ENCODE data around the gene USP13. TPM values are rescaled to one million over a fixed set of nuclear protein-coding genes. Genes with fewer than 3 reads are reported as not detected.
A peak's percentile ranks its signal among the peaks of the same experiment; 100 is the strongest.

USP13 gene
- total and polyA plus RNA-seq, 2 of the 13 experiments (the other 11 are each of a cell fraction or from before 2014, with no cell fraction given) = 15.9 to 36.7 TPM

DNA sequence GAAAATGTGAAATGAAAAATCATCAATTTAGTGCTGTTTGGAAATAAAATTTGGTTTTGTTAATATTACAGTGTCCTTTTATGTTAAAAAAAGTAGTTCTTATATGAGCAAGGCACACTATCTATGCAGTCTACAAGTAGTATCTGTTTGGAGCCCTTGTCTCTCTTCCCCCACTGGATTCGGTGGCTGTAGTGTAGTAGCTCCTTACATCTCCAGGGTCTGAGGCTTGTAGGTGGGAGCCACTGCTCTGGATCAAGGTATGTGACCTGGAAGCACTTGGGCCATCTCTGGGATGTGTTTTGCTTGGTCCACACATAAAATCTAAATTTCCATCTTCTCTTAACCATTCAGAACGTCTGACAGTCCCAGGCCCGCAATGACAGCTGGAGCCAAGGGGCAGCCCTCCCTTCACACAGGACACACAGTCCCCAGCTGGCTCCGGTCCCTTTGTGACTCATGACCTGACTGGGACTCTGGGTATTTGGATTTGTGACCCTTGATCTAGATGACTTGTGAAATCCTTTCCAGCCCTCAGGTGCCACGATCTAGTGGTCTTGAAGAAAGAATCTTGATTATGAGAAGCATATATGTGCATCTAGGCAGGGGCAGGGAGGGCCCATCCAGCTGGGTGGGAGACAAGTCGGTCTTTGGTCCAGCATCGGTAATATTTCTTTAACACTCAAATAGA, 80.0 kb downstream of the USP13 start (continued):
- TF ChIP-seq ZNF503 (CRISPR knock-in tag; IDR thresholded peaks at IDR 0.05) = 0 out of 2 replicates have a peak, but pooled peaks have one; percentile 40
- no peak for TF ChIP-seq ZNF574 (CRISPR knock-in tag; IDR thresholded peaks at IDR 0.05)
- TF ChIP-seq ADNP (CRISPR knock-in tag; IDR thresholded peaks at IDR 0.05) = no peak
- TF ChIP-seq PHF20 (CRISPR knock-in tag; IDR thresholded peaks at IDR 0.05) = no peak
- TF ChIP-seq POLR2AphosphoS5 (IDR thresholded peaks at IDR 0.05; ENCODE audit: low read depth, low read length) = no peak
- no peak for TF ChIP-seq BRCA1 (CRISPR knock-in tag; IDR thresholded peaks at IDR 0.05)
- TF ChIP-seq RORA (CRISPR knock-in tag; IDR thresholded peaks at IDR 0.05) = no peak
- TF ChIP-seq CSRNP2 (CRISPR knock-in tag; conservative IDR thresholded peaks at IDR 0.05; ENCODE audit: low read depth) = no peak
- TF ChIP-seq ETV6 (CRISPR knock-in tag; conservative IDR thresholded peaks at IDR 0.05) = no peak
- TF ChIP-seq MEIS1 (CRISPR knock-in tag; IDR thresholded peaks at IDR 0.05; ENCODE audit: borderline replicate concordance) = no peak
- no peak for TF ChIP-seq SP4 (CRISPR knock-in tag; IDR thresholded peaks at IDR 0.05)
- no peak for TF ChIP-seq ATF6 (CRISPR knock-in tag; conservative IDR thresholded peaks at IDR 0.05)
- no peak for TF ChIP-seq ZNF430 (CRISPR knock-in tag; IDR thresholded peaks at IDR 0.05)
- no peak for TF ChIP-seq ZNF3 (CRISPR knock-in tag; IDR thresholded peaks at IDR 0.05)
- TF ChIP-seq ZNF10 (CRISPR knock-in tag; IDR thresholded peaks at IDR 0.05; ENCODE audit: borderline replicate concordance, low read depth) = no peak
- no peak for TF ChIP-seq ZNF598 (CRISPR knock-in tag; IDR thresholded peaks at IDR 0.05; ENCODE audit: borderline replicate concordance)
- no peak for TF ChIP-seq MLLT10 (CRISPR knock-in tag; IDR thresholded peaks at IDR 0.05)
- peak; percentile 46; the same call in 1 of the 2 replicates for TF ChIP-seq YEATS2 (CRISPR knock-in tag; IDR thresholded peaks at IDR 0.05; ENCODE audit: borderline replicate concordance)
- TF ChIP-seq ZMYM4 (CRISPR knock-in tag; IDR thresholded peaks at IDR 0.05) = no peak
- no peak for TF ChIP-seq NONO (IDR thresholded peaks at IDR 0.05)
- TF ChIP-seq NONO (CRISPR knock-in tag; conservative IDR thresholded peaks at IDR 0.05) = no peak

Measured in HepG2 (cell line).